Sigmoid colon (tissue), 7 donors: ENCODE measurements around the gene KCNAB2. TPM values are rescaled to one million over a fixed set of nuclear protein-coding genes. Genes with fewer than 3 reads are reported as not detected.
"Not testable (repeated sequence)": the region's sequence is repeated elsewhere in the genome, so short reads cannot be mapped to it uniquely, and the experiment has no call there.

Experiments used
- DNase-seq: peaks from one replicate; pipeline ENCODE4 v3.0.0-alpha.2; 2019
- H3K27ac ChIP-seq, 4 donors: fragments of 200-600 bp; sonication (generic); one replicate each; pipeline ENCODE4 v1.5.1; 2016 to 2019; ENCODE audit warnings: mild to moderate bottlenecking in 1 of 4
- H3K27me3 ChIP-seq, 3 donors: fragments of 200-600 bp; sonication (generic); one replicate each; pipeline ENCODE4 v1.5.1; 2019; ENCODE audit warnings: mild to moderate bottlenecking in 1 of 3
- H3K36me3 ChIP-seq, 4 donors: fragments of 200-600 bp; sonication (generic); one replicate each; pipeline ENCODE4 v1.5.1; 2016 to 2019
- H3K4me1 ChIP-seq, 4 donors: fragments of 200-600 bp; sonication (generic); one replicate each; pipeline ENCODE4 v1.5.1; 2017 to 2019
- H3K4me3 ChIP-seq, 4 donors: fragments of 200-600 bp; sonication (generic); one replicate each; pipeline ENCODE4 v1.5.1; 2017 to 2019; ENCODE audit warnings: mild to moderate bottlenecking in 2 of 4, moderate library complexity in 1 of 4
- H3K9me3 ChIP-seq, 4 donors: fragments of 200-600 bp in 3 of 4; sonication (generic) in 3 of 4; one replicate each; pipeline versions ENCODE4 v1.5.1 to v1.6.1; 2013 to 2019
- CTCF ChIP-seq, 4 experiments: fragments of 450-650 bp in 3 of 4; fragments of 200-600 bp in 1 of 4; IDR thresholded peaks; one replicate each; pipeline ENCODE4 v1.5.1; 2016 to 2019; ENCODE audit warnings: antibody characterized with exemption in 4 of 4, mild to moderate bottlenecking in 3 of 4, moderate library complexity in 2 of 4
- EP300 ChIP-seq, 4 donors: sonication (generic); formaldehyde crosslinking; IDR thresholded peaks; one replicate each; pipeline ENCODE4 v1.6.1; 2017; ENCODE audit warnings: antibody characterized with exemption in 4 of 4
- POLR2A ChIP-seq, 2 donors: fragments of 450-650 bp; IDR thresholded peaks; one replicate each; pipeline ENCODE4 v1.6.1; 2016; ENCODE audit warnings: antibody characterized with exemption in 2 of 2, mild to moderate bottlenecking in 2 of 2, moderate library complexity in 2 of 2
- POLR2AphosphoS5 ChIP-seq, 4 donors: sonication (generic); formaldehyde crosslinking; IDR thresholded peaks; one replicate each; pipeline ENCODE4 v1.6.1; 2017; ENCODE audit warnings: antibody characterized with exemption in 4 of 4
- WGBS, 2 donors: extraction: QIAGEN DNeasy Blood & Tissue Kit; methylation state at CpG; one replicate each; pipeline ENCODE4 v1.1.7; 2013; 5-methylcytosine and 5-hydroxymethylcytosine counted together
- intact Hi-C: fragments of 100-400 bp; cut with DNase I; formaldehyde crosslinking; loops from one replicate; pipeline ENCODE4 v1.15.1; 2023
- polyA plus RNA-seq, 3 donors: library from polyadenylated mRNA; stranded (reverse); fragments of 200-250 nt; gene quantifications; one replicate each; pipeline ENCODE4 v1.2.3, GENCODE V29; 2013
- total RNA-seq, 4 donors: library from RNA; depleted of rRNA; stranded (reverse); fragments of >200 nt; gene quantifications; one replicate each; pipeline ENCODE4 v1.1.0, GENCODE V29; 2016
- donor health status: healthy with polysubstance abuse.
- donor health status: Bipolar disorder and iron deficiency.
- donor health status: healthy.

KCNAB2 gene
- total and polyA plus RNA-seq, 7 donors = 3.0 to 23.5 (median 7.7) TPM

GRCh38 chr1:6062670-6063069 lies 17.0 kb downstream of the KCNAB2 start:
- Histone ChIP-seq H3K27ac (no peak overlapping the region), H3K9me3 (no peaks in the 10 kb centered on the region), H3K4me1 (peaks cover 0 to 12% (median 5%) of the 10 kb centered on the region in 4 donors), H3K27me3 (peaks cover 0 to 3% (median 0%) of the 10 kb centered on the region in 3 donors), H3K4me3 (no peak overlapping the region), H3K36me3 (no peaks in the 10 kb centered on the region)
- intact Hi-C loops = no loop called here
- TF ChIP-seq POLR2A (IDR thresholded peaks at IDR 0.05) (no peak), POLR2AphosphoS5 (IDR thresholded peaks at IDR 0.05) (no peak), CTCF (IDR thresholded peaks at IDR 0.05) (no peak), EP300 (IDR thresholded peaks at IDR 0.05) (no peak)
- no peak for DNase-seq
- WGBS, 2 donors = 92 to 94% methylated on average over 6 of the region's 6 CpGs

GRCh38 chr1:6063532-6064053 lies 17.9 kb downstream of the KCNAB2 start:
- H3K4me3 ChIP-seq, H3K9me3 ChIP-seq, intact Hi-C loops, H3K4me1 ChIP-seq, DNase-seq, H3K27me3 ChIP-seq, H3K27ac ChIP-seq, H3K36me3 ChIP-seq: not testable (repeated sequence)
- WGBS, 2 donors = 84 to 87% methylated on average over 7 of the region's 7 CpGs

- Histone ChIP-seq H3K27ac (no peak overlapping the region), H3K4me1 (no peaks in the 10 kb centered on the region), H3K27me3 (no peaks in the 10 kb centered on the region), H3K9me3 (no peaks in the 10 kb centered on the region), H3K4me3 (no peak overlapping the region), H3K36me3 (no peaks in the 10 kb centered on the region)
- no peak for TF ChIP-seq POLR2A (IDR thresholded peaks at IDR 0.05)
- TF ChIP-seq EP300 (IDR thresholded peaks at IDR 0.05) = no peak
- TF ChIP-seq POLR2AphosphoS5 (IDR thresholded peaks at IDR 0.05) = no peak
- no peak for TF ChIP-seq CTCF (IDR thresholded peaks at IDR 0.05)
- WGBS, 2 donors = 91 to 92% methylated on average over 28 of the region's 28 CpGs
- intact Hi-C loops = no loop called here
- no peak for DNase-seq
Observed at GRCh38 chr1:6065093-6065858, 19.6 kb downstream of the KCNAB2 start.

GRCh38 chr1:6066680-6067079 lies 21.0 kb downstream of the KCNAB2 start:
- H3K27me3 ChIP-seq = no peaks in the 10 kb centered on the region
- intact Hi-C loops = no loop called here
- no peaks in the 10 kb centered on the region for H3K9me3 ChIP-seq
- WGBS, 2 donors = 86 to 92% methylated on average over 8 of the region's 8 CpGs
- H3K27ac ChIP-seq = no peak overlapping the region
- no peaks in the 10 kb centered on the region for H3K4me1 ChIP-seq
- DNase-seq = no peak
- TF ChIP-seq POLR2A (IDR thresholded peaks at IDR 0.05) (no peak), CTCF (IDR thresholded peaks at IDR 0.05) (no peak), EP300 (IDR thresholded peaks at IDR 0.05) (no peak), POLR2AphosphoS5 (IDR thresholded peaks at IDR 0.05) (no peak)
- no peaks in the 10 kb centered on the region for H3K36me3 ChIP-seq
- H3K4me3 ChIP-seq = no peak overlapping the region

- Histone ChIP-seq H3K4me1 (no peaks in the 10 kb centered on the region), H3K36me3 (no peaks in the 10 kb centered on the region), H3K27ac (no peak overlapping the region), H3K27me3 (no peaks in the 10 kb centered on the region), H3K4me3 (no peak overlapping the region), H3K9me3 (no peaks in the 10 kb centered on the region)
- 40 to 77% methylated on average over 5 of the region's 5 CpGs for WGBS, 2 donors
- DNase-seq = no peak
- intact Hi-C loops = no loop called here
- TF ChIP-seq POLR2A (IDR thresholded peaks at IDR 0.05) (no peak), CTCF (IDR thresholded peaks at IDR 0.05) (no peak), POLR2AphosphoS5 (IDR thresholded peaks at IDR 0.05) (no peak), EP300 (IDR thresholded peaks at IDR 0.05) (no peak)
Observed at GRCh38 chr1:6068073-6068472, 22.4 kb downstream of the KCNAB2 start.
